NB4 (cell line): Measurements from ENCODE around the gene TMEM164.

Source experiments
- DNase-seq: peaks from one replicate; pipeline ENCODE4 v3.0.0; 2010; ENCODE audit warnings: low read depth
- H3K4me3 ChIP-seq: one replicate; pipeline ENCODE4 v1.5.1; 2011; ENCODE audit warnings: mild to moderate bottlenecking, low read depth, low read length, moderate library complexity
- CTCF ChIP-seq: IDR thresholded peaks from one replicate; pipeline ENCODE4 v1.5.1; 2012; ENCODE audit warnings: low read depth, low read length
- MAX ChIP-seq: IDR thresholded peaks from 2 replicates; pipeline ENCODE4 v1.6.1; 2011; ENCODE audit warnings: low read depth, low read length
- MYC ChIP-seq: IDR thresholded peaks from 2 replicates; pipeline ENCODE4 v1.6.1; 2011; ENCODE audit warnings: low read depth, low read length
- POLR2A ChIP-seq: IDR thresholded peaks from 2 replicates; pipeline ENCODE4 v1.6.1; 2011; ENCODE audit warnings: mild to moderate bottlenecking; ENCODE audit not compliant: insufficient read length; ENCODE audit errors: extremely low read depth

Gene TMEM164

GRCh38 chrX:110051559-110051958 is 48.6 kb downstream of the TMEM164 start:
- TF ChIP-seq CTCF (no peak), MAX (no peak), MYC (no peak), POLR2A (no peak)
- no peak for DNase-seq
- no peak overlapping the region for H3K4me3 ChIP-seq

GRCh38 chrX:110052303-110052702 is 49.4 kb downstream of the TMEM164 start:
- no peak overlapping the region for H3K4me3 ChIP-seq
- no peak for DNase-seq
- no peak for TF ChIP-seq MYC
- no peak for TF ChIP-seq POLR2A
- TF ChIP-seq MAX = no peak
- TF ChIP-seq CTCF = no peak

- TF ChIP-seq MAX (no peak), MYC (no peak), CTCF (no peak), POLR2A (no peak)
- H3K4me3 ChIP-seq = no peak overlapping the region
- no peak for DNase-seq
These were observed 50.5 kb downstream of the TMEM164 start for GRCh38 chrX:110053453-110053852.

GRCh38 chrX:110055616-110056015 is 52.7 kb downstream of the TMEM164 start:
- TF ChIP-seq MYC = no peak
- TF ChIP-seq POLR2A = no peak
- no peak for TF ChIP-seq MAX
- TF ChIP-seq CTCF = no peak
- no peak overlapping the region for H3K4me3 ChIP-seq
- DNase-seq = no peak

- TF ChIP-seq MYC (no peak), POLR2A (no peak), CTCF (no peak), MAX (no peak)
- no peak overlapping the region for H3K4me3 ChIP-seq
- no peak for DNase-seq
These were observed 53.5 kb downstream of the TMEM164 start for GRCh38 chrX:110056419-110056818.

- no peak for DNase-seq
- H3K4me3 ChIP-seq = no peak overlapping the region
- TF ChIP-seq MAX (no peak), CTCF (no peak), MYC (no peak), POLR2A (no peak)
These were observed 56.5 kb downstream of the TMEM164 start for GRCh38 chrX:110059410-110059809.
